Lower lobe of right lung (tissue), 2 donors: Measurements from ENCODE around the gene BARHL1. TPM values are rescaled to one million over a fixed set of nuclear protein-coding genes. Genes with fewer than 3 reads are reported as not detected.

Experiments
- ATAC-seq, 2 donors: fragments of 200-7000 bp; cut with Tn5 transposase; one replicate each; pipeline ENCODE4 v1.9.1; 2020 to 2022; ENCODE audit warnings: mild to moderate bottlenecking in 2 of 2, moderate library complexity in 2 of 2
- DNase-seq: peaks from one replicate; pipeline ENCODE4 v3.0.0-alpha.2; 2020
- H3K27ac ChIP-seq: fragments of 200-600 bp; one replicate; pipeline ENCODE4 v1.8.0; 2022
- H3K27me3 ChIP-seq: fragments of 200-600 bp; one replicate; pipeline ENCODE4 v1.8.0; 2022; ENCODE audit warnings: low read depth
- H3K36me3 ChIP-seq: fragments of 200-600 bp; one replicate; pipeline ENCODE4 v1.8.0; 2022; ENCODE audit warnings: mild to moderate bottlenecking
- H3K4me1 ChIP-seq: fragments of 200-600 bp; one replicate; pipeline ENCODE4 v1.8.0; 2022
- H3K4me3 ChIP-seq: fragments of 200-600 bp; one replicate; pipeline ENCODE4 v1.8.0; 2022; ENCODE audit warnings: mild to moderate bottlenecking
- H3K9me3 ChIP-seq: fragments of 200-600 bp; one replicate; pipeline ENCODE4 v1.8.0; 2022
- intact Hi-C: fragments of 100-400 bp; cut with DNase I; formaldehyde crosslinking; loops from one replicate; pipeline ENCODE4 v1.11.0; 2022
- total RNA-seq: library from RNA; stranded (reverse); fragmentation: NEBNext Ultra II Directional; extraction: Animal tissue kit (Norgen Biotek cat#: 25700); gene quantifications from one replicate; pipeline ENCODE4 v1.2.1, GENCODE V29; 2021
- TF ChIP-seq, protein P1 (sequence below): fragments of 200-600 bp; IDR thresholded peaks from one replicate; pipeline ENCODE4 v1.8.0; 2022; ENCODE audit warnings: antibody characterized with exemption, mild to moderate bottlenecking
- donor health status: DM: no; HTN: yes; CAD: no; lungs with severe emphysema.

Gene BARHL1
- total RNA-seq, 1 donor from 2014 or later, result not detected

DNA sequence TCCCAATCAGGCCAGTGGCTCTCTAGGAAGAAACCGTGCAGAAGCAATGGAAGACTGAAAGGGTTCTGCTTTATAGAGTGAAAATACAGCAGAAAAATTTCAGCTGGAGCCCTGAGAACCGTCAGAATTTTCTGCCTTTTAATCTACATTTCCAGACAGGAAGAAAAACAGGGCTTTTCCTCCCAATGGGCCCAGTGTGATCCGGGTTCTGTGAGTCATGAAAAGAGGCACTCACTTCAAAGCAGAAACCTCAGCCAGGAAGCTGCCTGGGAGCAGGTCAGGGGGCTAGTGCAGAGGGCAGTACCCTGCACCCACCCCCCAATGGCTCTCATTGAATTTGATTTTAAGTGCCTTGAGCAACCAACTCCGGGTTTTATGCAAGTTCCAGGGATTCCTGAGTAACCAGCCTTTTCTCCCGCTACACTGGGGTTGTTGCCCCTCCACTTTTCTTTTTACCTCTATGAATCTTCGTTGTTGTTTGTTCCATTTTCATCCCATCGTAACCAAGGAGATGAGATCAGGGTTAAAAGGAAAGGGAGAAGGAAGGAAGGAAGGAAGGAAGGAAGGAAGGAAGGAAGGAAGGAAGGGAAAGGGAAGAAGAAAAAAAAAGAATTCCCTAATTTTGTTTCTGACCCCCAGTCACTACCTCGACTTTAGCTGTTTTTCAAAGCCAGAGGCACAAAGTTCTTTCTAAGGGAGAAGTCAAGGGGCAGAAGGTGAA is 1.3 kb downstream of the BARHL1 start:
- intact Hi-C loops, result no loop called here
- Histone ChIP-seq H3K4me1 (peaks cover 8% of the 10 kb centered on the region), H3K27me3 (peaks cover 99% of the 10 kb centered on the region), H3K4me3 (no peak overlapping the region), H3K9me3 (no peaks in the 10 kb centered on the region), H3K36me3 (no peaks in the 10 kb centered on the region), H3K27ac (no peak overlapping the region)
- no peak for DNase-seq
- TF ChIP-seq, protein P1, sequence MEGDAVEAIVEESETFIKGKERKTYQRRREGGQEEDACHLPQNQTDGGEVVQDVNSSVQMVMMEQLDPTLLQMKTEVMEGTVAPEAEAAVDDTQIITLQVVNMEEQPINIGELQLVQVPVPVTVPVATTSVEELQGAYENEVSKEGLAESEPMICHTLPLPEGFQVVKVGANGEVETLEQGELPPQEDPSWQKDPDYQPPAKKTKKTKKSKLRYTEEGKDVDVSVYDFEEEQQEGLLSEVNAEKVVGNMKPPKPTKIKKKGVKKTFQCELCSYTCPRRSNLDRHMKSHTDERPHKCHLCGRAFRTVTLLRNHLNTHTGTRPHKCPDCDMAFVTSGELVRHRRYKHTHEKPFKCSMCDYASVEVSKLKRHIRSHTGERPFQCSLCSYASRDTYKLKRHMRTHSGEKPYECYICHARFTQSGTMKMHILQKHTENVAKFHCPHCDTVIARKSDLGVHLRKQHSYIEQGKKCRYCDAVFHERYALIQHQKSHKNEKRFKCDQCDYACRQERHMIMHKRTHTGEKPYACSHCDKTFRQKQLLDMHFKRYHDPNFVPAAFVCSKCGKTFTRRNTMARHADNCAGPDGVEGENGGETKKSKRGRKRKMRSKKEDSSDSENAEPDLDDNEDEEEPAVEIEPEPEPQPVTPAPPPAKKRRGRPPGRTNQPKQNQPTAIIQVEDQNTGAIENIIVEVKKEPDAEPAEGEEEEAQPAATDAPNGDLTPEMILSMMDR, result no peak
- no peak for ATAC-seq

DNA sequence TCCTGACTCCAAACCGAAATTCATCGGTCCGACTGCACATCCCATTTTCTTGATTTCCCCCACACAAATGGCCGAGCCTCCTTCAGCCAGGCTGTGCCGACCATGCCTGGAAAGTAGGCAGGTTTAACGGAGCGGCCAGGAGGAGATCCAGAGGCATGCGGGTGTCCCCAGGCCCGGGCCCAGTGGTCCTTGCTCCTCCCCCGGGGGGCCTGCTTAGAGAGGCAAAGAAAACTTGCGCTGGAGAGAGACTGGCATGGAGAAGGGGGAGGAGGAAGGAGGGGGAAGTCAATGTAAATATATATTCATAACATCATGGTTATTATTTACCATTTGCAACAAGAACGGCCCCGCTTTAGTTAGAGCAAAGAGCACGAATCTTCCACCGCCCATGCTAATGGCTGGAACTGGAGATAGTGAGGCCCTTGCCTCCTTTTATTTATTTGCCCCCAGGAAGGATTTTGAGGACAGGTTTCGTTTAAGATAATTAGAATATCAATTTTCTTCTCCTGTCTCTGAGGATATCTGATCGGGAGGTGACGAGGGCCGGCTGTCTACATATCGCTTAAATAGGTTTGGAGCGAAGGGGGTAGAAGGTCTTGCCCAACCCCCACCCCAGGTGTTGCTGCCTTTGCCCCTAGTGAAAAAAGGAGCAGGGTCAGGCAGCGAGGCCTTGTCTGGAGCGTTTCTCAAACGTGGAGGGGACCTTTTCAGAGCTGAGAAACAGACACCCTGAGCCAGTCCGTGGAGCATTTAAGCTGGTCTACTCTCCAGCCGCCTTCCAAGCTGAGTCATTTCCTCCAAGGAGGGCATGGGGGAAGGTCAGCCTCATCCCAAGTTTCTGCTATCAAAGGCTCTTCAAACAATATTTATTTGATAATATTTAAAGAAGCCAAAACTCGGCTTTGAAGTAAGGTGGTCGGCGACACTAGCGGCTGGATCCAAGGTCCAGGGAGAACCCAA is 2.5 kb downstream of the BARHL1 start:
- DNase-seq (no peak), ATAC-seq (no peak)
- H3K27me3 ChIP-seq, result peaks cover 99% of the 10 kb centered on the region
- intact Hi-C loops, result no loop called here
- TF ChIP-seq, protein P1, result no peak
- H3K36me3 ChIP-seq, result no peaks in the 10 kb centered on the region
- H3K4me3 ChIP-seq, result no peak overlapping the region
- no peaks in the 10 kb centered on the region for H3K9me3 ChIP-seq
- H3K27ac ChIP-seq, result no peak overlapping the region
- H3K4me1 ChIP-seq, result peaks cover 8% of the 10 kb centered on the region

DNA sequence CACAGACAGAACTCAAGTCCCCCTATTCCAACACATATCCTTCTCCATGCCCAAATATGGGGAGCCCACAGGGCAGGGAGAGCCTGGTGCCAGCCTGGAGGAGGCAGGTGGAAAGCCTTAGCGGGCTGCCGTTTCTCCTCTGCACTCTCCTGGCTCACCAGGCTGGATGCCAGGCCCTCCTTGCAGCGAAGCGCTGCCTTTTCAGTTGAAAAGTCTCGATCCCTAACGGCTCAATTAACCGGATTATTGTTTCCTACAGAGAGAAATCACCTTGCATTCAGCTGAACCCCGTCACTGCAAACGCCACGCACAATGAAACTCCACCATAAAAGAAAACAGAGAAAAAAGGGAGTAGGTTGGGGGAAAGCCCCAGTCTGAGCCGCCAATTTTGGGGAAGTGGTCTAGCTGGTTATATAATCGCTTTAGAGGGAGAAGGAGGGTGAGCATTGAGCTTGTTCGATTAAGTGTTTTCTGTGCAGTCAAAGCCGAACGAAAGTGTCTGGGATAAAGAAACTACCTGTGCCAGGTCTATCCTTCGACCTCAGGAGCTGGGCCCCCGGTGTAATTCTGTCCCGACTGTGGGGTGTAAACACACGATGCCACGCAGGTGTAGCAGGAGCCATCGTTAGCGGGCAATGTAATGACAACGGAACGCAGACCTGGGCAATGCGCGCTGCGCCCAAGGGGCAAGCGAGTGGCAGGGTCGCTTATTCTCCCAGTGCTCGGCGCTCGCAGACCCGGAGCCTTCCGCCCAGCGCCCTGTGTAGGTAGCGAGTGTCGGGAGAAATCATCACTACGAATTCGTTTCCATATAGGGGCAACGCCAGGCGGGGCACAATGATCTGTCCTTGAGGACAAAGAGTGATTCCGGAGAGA is 3.8 kb downstream of the BARHL1 start:
- no peak overlapping the region for H3K4me3 ChIP-seq
- ATAC-seq, result no peak
- no peaks in the 10 kb centered on the region for H3K36me3 ChIP-seq
- no peaks in the 10 kb centered on the region for H3K9me3 ChIP-seq
- TF ChIP-seq, protein P1, result no peak
- H3K27ac ChIP-seq, result no peak overlapping the region
- DNase-seq, result no peak
- peaks cover 99% of the 10 kb centered on the region for H3K27me3 ChIP-seq
- H3K4me1 ChIP-seq, result peaks cover 8% of the 10 kb centered on the region
- intact Hi-C loops, result no loop called here

DNA sequence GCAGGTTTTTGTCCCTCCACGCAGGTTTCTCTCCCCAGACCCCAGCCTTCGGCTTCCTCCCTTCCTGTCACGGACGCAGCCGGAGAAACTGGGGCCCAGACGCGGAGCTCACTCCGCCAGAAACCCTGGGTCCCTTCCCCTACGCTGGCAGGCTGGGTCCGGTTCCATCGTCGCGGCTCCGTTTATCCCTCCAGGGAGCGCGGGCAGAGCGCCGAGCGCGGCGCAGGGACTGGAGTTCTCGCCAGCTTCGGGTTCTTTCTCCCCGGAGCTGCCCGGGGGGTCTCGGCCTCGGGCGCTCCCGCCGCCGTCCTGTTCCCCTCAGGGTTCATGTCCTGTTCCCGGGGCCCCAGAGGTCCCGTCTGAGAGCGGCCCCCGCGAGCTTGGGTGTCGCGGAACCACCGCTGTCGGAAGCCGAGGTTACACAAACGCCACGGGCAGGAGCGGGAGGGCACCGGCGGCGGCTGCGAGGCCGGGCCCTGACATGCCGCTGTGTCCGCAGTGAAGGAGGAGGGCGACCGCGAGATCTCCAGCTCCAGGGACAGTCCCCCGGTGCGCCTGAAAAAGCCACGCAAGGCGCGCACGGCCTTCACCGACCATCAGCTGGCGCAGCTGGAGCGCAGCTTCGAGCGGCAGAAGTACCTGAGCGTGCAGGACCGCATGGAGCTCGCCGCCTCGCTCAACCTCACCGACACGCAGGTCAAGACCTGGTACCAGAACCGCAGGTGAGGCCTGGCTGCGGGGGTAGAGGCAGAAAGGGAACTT is 4.6 kb downstream of the BARHL1 start:
- H3K4me1 ChIP-seq, result peaks cover 2% of the 10 kb centered on the region
- peaks cover 100% of the 10 kb centered on the region for H3K27me3 ChIP-seq
- no peak overlapping the region for H3K4me3 ChIP-seq
- ATAC-seq (no peak), DNase-seq (no peak)
- no peak overlapping the region for H3K27ac ChIP-seq
- intact Hi-C loops, result no loop called here
- no peaks in the 10 kb centered on the region for H3K36me3 ChIP-seq
- TF ChIP-seq, protein P1, result no peak
- H3K9me3 ChIP-seq, result no peaks in the 10 kb centered on the region
